WTC11 (cell line): ENCODE data around the gene STX3. TPM values are rescaled to one million over a fixed set of nuclear protein-coding genes. Genes with fewer than 3 reads are reported as not detected.

Experiments used
- ATAC-seq: fragments of 200-7000 bp; cut with Tn5 transposase; 2 replicates; pipeline ENCODE4 v1.10.0; 2021; ENCODE audit warnings: mild to moderate bottlenecking, moderate library complexity
- CTCF ChIA-PET: fragments of 300-600 bp; sonication (Branson Sonifier 250); formaldehyde crosslinking; loops from one replicate; lab custom pipeline; 2021; ENCODE audit warnings: antibody characterized with exemption; lab: Charles Lee
- POLR2A ChIA-PET: fragments of 350-600 bp; sonication (Branson Sonifier 250); formaldehyde crosslinking; loops from one replicate; lab custom pipeline; 2021; ENCODE audit warnings: antibody characterized with exemption; lab: Charles Lee
- DNase-seq: peaks from one replicate; pipeline ENCODE4 v3.0.0; 2021; ENCODE audit warnings: low spot score
- H3K27ac Mint-ChIP-seq: 2 replicates; pipeline ENCODE4 v1.8.0; 2021; ENCODE audit warnings: mixed read lengths
- H3K27me3 Mint-ChIP-seq: 2 replicates; pipeline ENCODE4 v1.8.0; 2021; ENCODE audit warnings: low read depth, mild to moderate bottlenecking, moderate library complexity, mixed read lengths
- H3K36me3 Mint-ChIP-seq: 2 replicates; pipeline ENCODE4 v1.8.0; 2021; ENCODE audit warnings: mixed read lengths
- H3K4me1 Mint-ChIP-seq: 2 replicates; pipeline ENCODE4 v1.8.0; 2022; ENCODE audit warnings: mixed read lengths
- H3K4me3 Mint-ChIP-seq: 2 replicates; pipeline ENCODE4 v1.8.0; 2021; ENCODE audit warnings: mild to moderate bottlenecking, moderate library complexity, mixed read lengths
- H3K9me3 Mint-ChIP-seq: 2 replicates; pipeline ENCODE4 v1.8.0; 2021; ENCODE audit warnings: mixed read lengths
- ATF1 ChIP-seq: sonication (generic); formaldehyde crosslinking; IDR thresholded peaks from 2 replicates; pipeline ENCODE4 v1.8.1; 2023; ENCODE audit warnings: mild to moderate bottlenecking, moderate library complexity, missing genetic modification reagents
- ATF6 ChIP-seq: sonication (generic); formaldehyde crosslinking; IDR thresholded peaks from 2 replicates; pipeline ENCODE4 v1.8.1; 2023; ENCODE audit warnings: mild to moderate bottlenecking, missing genetic modification reagents
- CBFB ChIP-seq: sonication (generic); formaldehyde crosslinking; IDR thresholded peaks from 2 replicates; pipeline ENCODE4 v1.8.1; 2022; ENCODE audit warnings: mild to moderate bottlenecking, low read depth, missing genetic modification reagents
- CDX4 ChIP-seq: fragments of 250-450 bp; sonication (Bioruptor Pico); IDR thresholded peaks from 2 replicates; pipeline ENCODE4 v1.9.0; 2021; ENCODE audit warnings: moderate library complexity, mild to moderate bottlenecking, inconsistent platforms, borderline replicate concordance
- FOXJ3 ChIP-seq: sonication (generic); formaldehyde crosslinking; IDR thresholded peaks from 2 replicates; pipeline ENCODE4 v1.9.0; 2021; ENCODE audit warnings: missing genetic modification reagents, mild to moderate bottlenecking, borderline replicate concordance
- FOXP1 ChIP-seq: sonication (generic); formaldehyde crosslinking; IDR thresholded peaks from 2 replicates; pipeline ENCODE4 v1.8.0; 2022; ENCODE audit warnings: missing genetic modification reagents, mild to moderate bottlenecking, moderate library complexity, borderline replicate concordance
- IRF2 ChIP-seq: sonication (generic); formaldehyde crosslinking; IDR thresholded peaks from 2 replicates; pipeline ENCODE4 v1.8.0; 2022; ENCODE audit warnings: low read depth, missing genetic modification reagents, borderline replicate concordance
- JUN ChIP-seq: sonication (generic); formaldehyde crosslinking; IDR thresholded peaks from 2 replicates; pipeline ENCODE4 v1.8.0; 2023; ENCODE audit warnings: mild to moderate bottlenecking, missing genetic modification reagents
- NFATC4 ChIP-seq: fragments of 250-450 bp; sonication (Bioruptor Pico); IDR thresholded peaks from 2 replicates; pipeline ENCODE4 v1.9.0; 2021; ENCODE audit warnings: mild to moderate bottlenecking
- NR1H2 ChIP-seq: sonication (generic); formaldehyde crosslinking; IDR thresholded peaks from 2 replicates; pipeline ENCODE4 v1.9.0; 2021; ENCODE audit warnings: mild to moderate bottlenecking, moderate library complexity, missing genetic modification reagents
- NR3C1 ChIP-seq: sonication (generic); formaldehyde crosslinking; conservative IDR thresholded peaks from 2 replicates; pipeline ENCODE4 v1.8.1; 2023; ENCODE audit warnings: low read depth, mild to moderate bottlenecking, missing genetic modification reagents
- SMAD3 ChIP-seq: sonication (generic); formaldehyde crosslinking; IDR thresholded peaks from 2 replicates; pipeline ENCODE4 v1.8.0; 2022; ENCODE audit warnings: missing genetic modification reagents, mild to moderate bottlenecking, borderline replicate concordance
- SMAD4 ChIP-seq: sonication (generic); formaldehyde crosslinking; IDR thresholded peaks from 2 replicates; pipeline ENCODE4 v1.8.0; 2022; ENCODE audit warnings: mild to moderate bottlenecking, missing genetic modification reagents
- TCF7 ChIP-seq: sonication (generic); formaldehyde crosslinking; IDR thresholded peaks from 2 replicates; pipeline ENCODE4 v1.8.0; 2022; ENCODE audit warnings: mild to moderate bottlenecking, low read depth, missing genetic modification reagents, moderate library complexity
- ZNF121 ChIP-seq: sonication (generic); formaldehyde crosslinking; IDR thresholded peaks from 2 replicates; pipeline ENCODE4 v1.8.0; 2023; ENCODE audit warnings: missing genetic modification reagents
- ZNF138 ChIP-seq: sonication (generic); formaldehyde crosslinking; conservative IDR thresholded peaks from 2 replicates; pipeline ENCODE4 v1.8.1; 2022; ENCODE audit warnings: mild to moderate bottlenecking, moderate library complexity, missing genetic modification reagents
- ZNF317 ChIP-seq: sonication (generic); formaldehyde crosslinking; IDR thresholded peaks from 2 replicates; pipeline ENCODE4 v1.8.1; 2023; ENCODE audit warnings: low read depth, mild to moderate bottlenecking, moderate library complexity, missing genetic modification reagents, borderline replicate concordance
- ZNF416 ChIP-seq: fragments of 250-450 bp; sonication (Bioruptor Pico); IDR thresholded peaks from 2 replicates; pipeline ENCODE4 v1.9.0; 2021; ENCODE audit warnings: mild to moderate bottlenecking, inconsistent platforms
- total RNA-seq: library from RNA; stranded (reverse); gene quantifications from 3 replicates; pipeline ENCODE4 v1.2.3, GENCODE V29; 2021
- TF ChIP-seq, protein P1 (sequence below): sonication (generic); formaldehyde crosslinking; IDR thresholded peaks from 2 replicates; pipeline ENCODE4 v1.8.1; 2023; ENCODE audit warnings: mild to moderate bottlenecking, moderate library complexity, missing genetic modification reagents
- TF ChIP-seq, protein P2 (sequence below): fragments of 250-450 bp; sonication (Bioruptor Pico); IDR thresholded peaks from 2 replicates; pipeline ENCODE4 v1.9.0; 2021; ENCODE audit warnings: mild to moderate bottlenecking
- TF ChIP-seq, protein P3 (sequence below): sonication (generic); formaldehyde crosslinking; IDR thresholded peaks from 2 replicates; pipeline ENCODE4 v1.8.1; 2023; ENCODE audit warnings: mild to moderate bottlenecking, missing genetic modification reagents, borderline replicate concordance
- TF ChIP-seq, protein P4 (sequence below): sonication (generic); formaldehyde crosslinking; IDR thresholded peaks from 2 replicates; pipeline ENCODE4 v1.8.1; 2022; ENCODE audit warnings: mild to moderate bottlenecking, moderate library complexity, missing genetic modification reagents
- TF ChIP-seq, protein P5 (sequence below): fragments of 250-450 bp; sonication (Bioruptor Pico); IDR thresholded peaks from 2 replicates; pipeline ENCODE4 v1.9.0; 2021; ENCODE audit warnings: mild to moderate bottlenecking

Gene STX3
- total RNA-seq, 1 experiment from 2014 or later: 52.7 TPM

- Mint-ChIP-seq H3K9me3 (peaks cover 5% of the 10 kb centered on the region), H3K27me3 (no peaks in the 10 kb centered on the region), H3K4me3 (no peak overlapping the region), H3K4me1 (no peaks in the 10 kb centered on the region), H3K36me3 (no peaks in the 10 kb centered on the region), H3K27ac (no peak overlapping the region; the same call in 1 of the 2 replicates)
- CTCF ChIA-PET: no interaction called here
- POLR2A ChIA-PET: no interaction called here
- DNase-seq: no peak
- ATAC-seq: no peak
- TF ChIP-seq SMAD3 (CRISPR knock-in tag) (no peak), FOXJ3 (no peak), ZNF317 (CRISPR knock-in tag) (no peak), ATF1 (CRISPR knock-in tag) (no peak), ZNF138 (CRISPR knock-in tag) (no peak), NR1H2 (CRISPR knock-in tag) (no peak), FOXP1 (CRISPR knock-in tag) (no peak), CDX4 (CRISPR knock-in tag) (no peak)
- TF ChIP-seq, protein P1, sequence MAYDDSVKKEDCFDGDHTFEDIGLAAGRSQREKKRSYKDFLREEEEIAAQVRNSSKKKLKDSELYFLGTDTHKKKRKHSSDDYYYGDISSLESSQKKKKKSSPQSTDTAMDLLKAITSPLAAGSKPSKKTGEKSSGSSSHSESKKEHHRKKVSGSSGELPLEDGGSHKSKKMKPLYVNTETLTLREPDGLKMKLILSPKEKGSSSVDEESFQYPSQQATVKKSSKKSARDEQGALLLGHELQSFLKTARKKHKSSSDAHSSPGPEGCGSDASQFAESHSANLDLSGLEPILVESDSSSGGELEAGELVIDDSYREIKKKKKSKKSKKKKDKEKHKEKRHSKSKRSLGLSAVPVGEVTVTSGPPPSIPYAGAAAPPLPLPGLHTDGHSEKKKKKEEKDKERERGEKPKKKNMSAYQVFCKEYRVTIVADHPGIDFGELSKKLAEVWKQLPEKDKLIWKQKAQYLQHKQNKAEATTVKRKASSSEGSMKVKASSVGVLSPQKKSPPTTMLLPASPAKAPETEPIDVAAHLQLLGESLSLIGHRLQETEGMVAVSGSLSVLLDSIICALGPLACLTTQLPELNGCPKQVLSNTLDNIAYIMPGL: no peak
Observed at GRCh38 chr11:59829358-59829757, 74.2 kb downstream of the STX3 start.

DNA sequence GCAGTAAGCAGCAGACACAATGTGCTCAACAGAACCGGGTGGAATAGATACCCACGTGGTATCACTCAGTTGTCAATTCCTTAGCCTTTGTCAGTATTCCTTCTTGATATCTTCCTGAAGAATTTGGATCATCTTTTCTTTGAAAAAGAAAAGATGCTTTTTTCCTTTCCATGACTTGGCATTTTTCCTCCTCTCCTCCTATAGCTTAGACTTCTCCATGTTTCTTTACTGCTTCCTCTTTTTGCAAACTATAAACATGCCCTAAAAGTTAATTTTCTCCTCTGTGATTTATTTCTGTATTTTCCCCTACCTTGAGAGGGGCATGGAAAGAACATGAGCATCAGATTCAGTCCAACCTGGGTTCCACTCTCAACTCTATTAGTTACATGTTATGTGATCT is 78.4 kb downstream of the STX3 start:
- H3K36me3 Mint-ChIP-seq: no peaks in the 10 kb centered on the region
- DNase-seq: no peak
- POLR2A ChIA-PET: no interaction called here
- TF ChIP-seq SMAD3 (CRISPR knock-in tag) (no peak), ZNF121 (CRISPR knock-in tag) (no peak), NFATC4 (CRISPR knock-in tag) (no peak), SMAD4 (CRISPR knock-in tag) (no peak), TCF7 (CRISPR knock-in tag) (no peak), ATF6 (CRISPR knock-in tag) (no peak), NR3C1 (CRISPR knock-in tag) (no peak), IRF2 (CRISPR knock-in tag) (no peak), ZNF416 (CRISPR knock-in tag) (no peak), CBFB (no peak), JUN (CRISPR knock-in tag) (no peak)
- TF ChIP-seq, protein P2, sequence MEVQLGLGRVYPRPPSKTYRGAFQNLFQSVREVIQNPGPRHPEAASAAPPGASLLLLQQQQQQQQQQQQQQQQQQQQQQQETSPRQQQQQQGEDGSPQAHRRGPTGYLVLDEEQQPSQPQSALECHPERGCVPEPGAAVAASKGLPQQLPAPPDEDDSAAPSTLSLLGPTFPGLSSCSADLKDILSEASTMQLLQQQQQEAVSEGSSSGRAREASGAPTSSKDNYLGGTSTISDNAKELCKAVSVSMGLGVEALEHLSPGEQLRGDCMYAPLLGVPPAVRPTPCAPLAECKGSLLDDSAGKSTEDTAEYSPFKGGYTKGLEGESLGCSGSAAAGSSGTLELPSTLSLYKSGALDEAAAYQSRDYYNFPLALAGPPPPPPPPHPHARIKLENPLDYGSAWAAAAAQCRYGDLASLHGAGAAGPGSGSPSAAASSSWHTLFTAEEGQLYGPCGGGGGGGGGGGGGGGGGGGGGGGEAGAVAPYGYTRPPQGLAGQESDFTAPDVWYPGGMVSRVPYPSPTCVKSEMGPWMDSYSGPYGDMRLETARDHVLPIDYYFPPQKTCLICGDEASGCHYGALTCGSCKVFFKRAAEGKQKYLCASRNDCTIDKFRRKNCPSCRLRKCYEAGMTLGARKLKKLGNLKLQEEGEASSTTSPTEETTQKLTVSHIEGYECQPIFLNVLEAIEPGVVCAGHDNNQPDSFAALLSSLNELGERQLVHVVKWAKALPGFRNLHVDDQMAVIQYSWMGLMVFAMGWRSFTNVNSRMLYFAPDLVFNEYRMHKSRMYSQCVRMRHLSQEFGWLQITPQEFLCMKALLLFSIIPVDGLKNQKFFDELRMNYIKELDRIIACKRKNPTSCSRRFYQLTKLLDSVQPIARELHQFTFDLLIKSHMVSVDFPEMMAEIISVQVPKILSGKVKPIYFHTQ: no peak
- TF ChIP-seq, protein P3, sequence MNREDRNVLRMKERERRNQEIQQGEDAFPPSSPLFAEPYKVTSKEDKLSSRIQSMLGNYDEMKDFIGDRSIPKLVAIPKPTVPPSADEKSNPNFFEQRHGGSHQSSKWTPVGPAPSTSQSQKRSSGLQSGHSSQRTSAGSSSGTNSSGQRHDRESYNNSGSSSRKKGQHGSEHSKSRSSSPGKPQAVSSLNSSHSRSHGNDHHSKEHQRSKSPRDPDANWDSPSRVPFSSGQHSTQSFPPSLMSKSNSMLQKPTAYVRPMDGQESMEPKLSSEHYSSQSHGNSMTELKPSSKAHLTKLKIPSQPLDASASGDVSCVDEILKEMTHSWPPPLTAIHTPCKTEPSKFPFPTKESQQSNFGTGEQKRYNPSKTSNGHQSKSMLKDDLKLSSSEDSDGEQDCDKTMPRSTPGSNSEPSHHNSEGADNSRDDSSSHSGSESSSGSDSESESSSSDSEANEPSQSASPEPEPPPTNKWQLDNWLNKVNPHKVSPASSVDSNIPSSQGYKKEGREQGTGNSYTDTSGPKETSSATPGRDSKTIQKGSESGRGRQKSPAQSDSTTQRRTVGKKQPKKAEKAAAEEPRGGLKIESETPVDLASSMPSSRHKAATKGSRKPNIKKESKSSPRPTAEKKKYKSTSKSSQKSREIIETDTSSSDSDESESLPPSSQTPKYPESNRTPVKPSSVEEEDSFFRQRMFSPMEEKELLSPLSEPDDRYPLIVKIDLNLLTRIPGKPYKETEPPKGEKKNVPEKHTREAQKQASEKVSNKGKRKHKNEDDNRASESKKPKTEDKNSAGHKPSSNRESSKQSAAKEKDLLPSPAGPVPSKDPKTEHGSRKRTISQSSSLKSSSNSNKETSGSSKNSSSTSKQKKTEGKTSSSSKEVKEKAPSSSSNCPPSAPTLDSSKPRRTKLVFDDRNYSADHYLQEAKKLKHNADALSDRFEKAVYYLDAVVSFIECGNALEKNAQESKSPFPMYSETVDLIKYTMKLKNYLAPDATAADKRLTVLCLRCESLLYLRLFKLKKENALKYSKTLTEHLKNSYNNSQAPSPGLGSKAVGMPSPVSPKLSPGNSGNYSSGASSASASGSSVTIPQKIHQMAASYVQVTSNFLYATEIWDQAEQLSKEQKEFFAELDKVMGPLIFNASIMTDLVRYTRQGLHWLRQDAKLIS: no peak
- TF ChIP-seq, protein P4, sequence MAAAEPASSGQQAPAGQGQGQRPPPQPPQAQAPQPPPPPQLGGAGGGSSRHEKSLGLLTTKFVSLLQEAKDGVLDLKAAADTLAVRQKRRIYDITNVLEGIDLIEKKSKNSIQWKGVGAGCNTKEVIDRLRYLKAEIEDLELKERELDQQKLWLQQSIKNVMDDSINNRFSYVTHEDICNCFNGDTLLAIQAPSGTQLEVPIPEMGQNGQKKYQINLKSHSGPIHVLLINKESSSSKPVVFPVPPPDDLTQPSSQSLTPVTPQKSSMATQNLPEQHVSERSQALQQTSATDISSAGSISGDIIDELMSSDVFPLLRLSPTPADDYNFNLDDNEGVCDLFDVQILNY: no peak
- TF ChIP-seq, protein P5, sequence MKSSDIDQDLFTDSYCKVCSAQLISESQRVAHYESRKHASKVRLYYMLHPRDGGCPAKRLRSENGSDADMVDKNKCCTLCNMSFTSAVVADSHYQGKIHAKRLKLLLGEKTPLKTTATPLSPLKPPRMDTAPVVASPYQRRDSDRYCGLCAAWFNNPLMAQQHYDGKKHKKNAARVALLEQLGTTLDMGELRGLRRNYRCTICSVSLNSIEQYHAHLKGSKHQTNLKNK (CRISPR knock-in tag): no peak

More for the DNA sequence above, 78.4 kb downstream of the STX3 start:
- no peak for ATAC-seq
- CTCF ChIA-PET: no interaction called here
- H3K9me3 Mint-ChIP-seq: no peaks in the 10 kb centered on the region
- no peak overlapping the region for H3K4me3 Mint-ChIP-seq
- H3K27ac Mint-ChIP-seq: no peak overlapping the region
- H3K4me1 Mint-ChIP-seq: no peaks in the 10 kb centered on the region
- no peaks in the 10 kb centered on the region; the same call in 1 of the 2 replicates for H3K27me3 Mint-ChIP-seq
